Fibroblast of skin of left biceps (primary cell): ENCODE results near the gene HSPA1A.
"Not testable (repeated sequence)": the region's sequence is repeated elsewhere in the genome, so short reads cannot be mapped to it uniquely, and the experiment has no call there.

ENCODE experiments used
- DNase-seq, 2 experiments: peaks; one replicate each; pipeline ENCODE4 v3.0.0-alpha.2; 2013; ENCODE audit warnings: low read depth in 2 of 2

The HSPA1A gene

GRCh38 chr6:31811645-31812044 lies 3.7 kb upstream of the HSPA1A start:
- DNase-seq: no peak

- no peak for DNase-seq
Observed at GRCh38 chr6:31813465-31813849, 1.9 kb upstream of the HSPA1A start.

GRCh38 chr6:31814677-31815024 lies 692 bp upstream of the HSPA1A start:
- DNase-seq: peak; percentile 95

GRCh38 chr6:31817133-31817928 lies 2.0 kb downstream of the HSPA1A start:
- DNase-seq: not testable (repeated sequence)

- DNase-seq: not testable (repeated sequence)
Observed at GRCh38 chr6:31817929-31818511, 2.7 kb downstream of the HSPA1A start.

- no peak for DNase-seq
Observed at GRCh38 chr6:31819871-31820299, 4.5 kb downstream of the HSPA1A start.

- DNase-seq: not testable (repeated sequence)
Observed at GRCh38 chr6:31820399-31820798, 5.1 kb downstream of the HSPA1A start.

- no peak for DNase-seq
Observed at GRCh38 chr6:31821301-31822035, 6.1 kb downstream of the HSPA1A start.

GRCh38 chr6:31822036-31822821 lies 6.9 kb downstream of the HSPA1A start:
- no peak for DNase-seq

GRCh38 chr6:31823592-31824196 lies 8.4 kb downstream of the HSPA1A start:
- DNase-seq: not testable (repeated sequence)

GRCh38 chr6:31825553-31825952 lies 10.2 kb downstream of the HSPA1A start:
- no peak for DNase-seq

GRCh38 chr6:31826793-31827285 lies 11.5 kb downstream of the HSPA1A start:
- DNase-seq: peak; percentile 73 to 75

GRCh38 chr6:31827286-31828079 lies 12.1 kb downstream of the HSPA1A start, which contains the start of gene HSPA1B:
Gene HSPA1B (plus strand): TSS chr6:31827738. CDS start chr6:31827951, 213 bp downstream.
- DNase-seq: peak; percentile 100

GRCh38 chr6:31829633-31830283 lies 14.4 kb downstream of the HSPA1A start:
- DNase-seq: no peak

- DNase-seq: no peak
Observed at GRCh38 chr6:31830886-31831335, 15.6 kb downstream of the HSPA1A start.

- DNase-seq: no peak
Observed at GRCh38 chr6:31831350-31832215, 16.2 kb downstream of the HSPA1A start.

- peak; percentile 57 to 66 for DNase-seq
Observed at GRCh38 chr6:31834367-31835250, 19.3 kb downstream of the HSPA1A start.

GRCh38 chr6:31836047-31836473 lies 20.7 kb downstream of the HSPA1A start:
- no peak for DNase-seq
